ENCODE results near the gene ZBBX. TPM values are rescaled to one million over a fixed set of nuclear protein-coding genes. Genes with fewer than 3 reads are reported as not detected.
A peak's percentile ranks its signal among the peaks of the same experiment; 100 is the strongest.
"Not testable (repeated sequence)": the region's sequence is repeated elsewhere in the genome, so short reads cannot be mapped to it uniquely, and the experiment has no call there.

The ZBBX gene, protein sequence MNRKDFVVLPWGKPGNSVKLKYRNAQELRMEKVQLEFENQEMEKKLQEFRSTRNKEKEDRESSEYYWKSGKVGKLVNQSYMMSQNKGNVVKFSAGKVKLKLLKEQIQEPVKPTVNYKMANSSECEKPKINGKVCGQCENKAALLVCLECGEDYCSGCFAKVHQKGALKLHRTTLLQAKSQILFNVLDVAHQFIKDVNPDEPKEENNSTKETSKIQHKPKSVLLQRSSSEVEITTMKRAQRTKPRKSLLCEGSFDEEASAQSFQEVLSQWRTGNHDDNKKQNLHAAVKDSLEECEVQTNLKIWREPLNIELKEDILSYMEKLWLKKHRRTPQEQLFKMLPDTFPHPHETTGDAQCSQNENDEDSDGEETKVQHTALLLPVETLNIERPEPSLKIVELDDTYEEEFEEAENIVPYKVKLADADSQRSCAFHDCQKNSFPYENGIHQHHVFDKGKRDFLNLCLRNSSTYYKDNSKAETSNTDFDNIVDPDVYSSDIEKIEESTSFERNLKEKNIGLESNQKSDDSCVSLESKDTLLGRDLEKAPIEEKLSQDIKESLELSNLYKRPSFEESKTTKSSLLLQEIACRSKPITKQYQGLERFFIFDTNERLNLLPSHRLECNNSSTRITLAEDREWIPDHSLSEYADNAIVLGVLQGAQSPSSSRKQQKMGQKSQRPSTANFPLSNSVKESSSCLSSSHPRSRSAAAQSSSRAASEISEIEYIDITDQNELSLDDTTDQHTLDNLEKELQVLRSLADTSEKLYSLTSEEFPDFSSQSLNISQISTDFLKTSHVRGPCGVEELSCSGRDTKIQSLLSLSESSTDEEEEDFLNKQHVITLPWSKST
- polyA plus RNA-seq (ENCODE audit: insufficient read length), result not detected

DNA sequence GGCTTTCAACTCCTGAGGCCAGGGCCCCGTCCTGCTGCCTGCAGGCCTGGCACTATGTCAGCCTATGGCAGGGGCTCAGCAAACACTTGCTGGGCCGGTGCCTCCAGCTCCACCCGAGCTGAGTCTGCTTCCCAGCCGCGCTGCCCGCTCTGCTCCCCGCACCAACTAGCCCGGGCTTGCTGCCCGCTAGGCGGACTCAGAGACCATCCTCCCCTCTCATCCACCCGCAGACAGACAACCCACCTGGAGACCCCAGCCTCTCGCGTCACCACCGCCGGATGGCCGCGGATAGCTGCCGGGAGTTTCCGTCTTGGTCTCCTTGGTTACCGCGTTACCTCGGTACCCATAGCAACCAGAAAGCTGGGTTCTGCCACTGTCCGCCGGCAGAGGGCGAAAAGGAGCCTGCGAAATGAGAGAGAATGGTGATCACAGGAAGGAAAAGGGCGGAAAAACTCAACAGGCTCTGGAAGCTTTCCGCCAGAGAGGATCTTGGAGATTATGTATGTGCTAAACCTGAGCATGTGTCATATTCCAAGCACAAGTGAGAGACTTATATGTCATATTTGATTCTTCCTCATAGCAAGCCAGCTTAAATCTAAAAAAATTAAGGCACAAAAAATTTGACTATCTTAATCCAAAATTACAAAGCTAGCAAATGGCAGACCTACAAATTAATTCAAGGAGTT lies at the start of gene ZBBX:
ZBBX (minus strand) TSS at position 294 of the 686 bp plus-strand sequence. CDS start 7,396 bp downstream, outside the sequence.
- peak; percentile 83 for DNase-seq

DNA sequence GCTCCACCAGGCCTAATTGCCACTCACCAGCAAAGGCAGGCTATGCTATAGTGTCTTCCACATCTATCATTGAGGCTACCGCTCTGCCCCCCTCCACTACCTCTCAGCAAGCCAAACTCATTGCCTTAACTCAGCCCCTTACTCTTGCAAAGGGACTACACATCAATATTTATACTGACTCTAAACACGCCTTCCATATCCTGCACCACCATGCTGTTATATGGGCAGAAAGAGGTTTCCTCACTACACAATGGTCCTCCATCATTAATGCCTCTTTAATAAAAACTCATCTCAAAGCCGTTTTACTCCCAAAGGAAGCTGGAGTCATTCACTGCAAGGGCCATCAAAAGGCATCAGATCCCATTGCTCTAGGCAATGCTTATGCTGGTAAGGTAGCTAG lies 46.9 kb upstream of the ZBBX start:
- not testable (repeated sequence) for DNase-seq

DNA sequence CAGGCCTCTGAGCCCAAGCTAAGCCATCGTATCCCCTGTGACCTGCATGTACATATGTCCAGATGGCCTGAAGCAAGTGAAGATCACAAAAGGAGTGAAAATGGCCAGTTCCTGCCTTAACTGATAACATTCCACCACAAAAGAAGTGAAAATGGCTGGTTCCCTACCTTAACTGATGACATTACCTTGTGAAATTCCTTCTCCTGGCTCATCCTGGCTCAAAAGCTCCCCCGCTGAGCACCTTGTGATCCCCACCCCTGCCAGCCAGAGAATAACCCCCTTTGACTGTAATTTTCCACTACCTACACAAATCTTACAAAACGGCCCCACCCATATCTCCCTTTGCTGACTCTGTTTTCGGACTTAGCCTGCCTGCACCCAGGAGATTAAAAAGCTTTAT lies 42.3 kb upstream of the ZBBX start:
- DNase-seq, result not testable (repeated sequence)

DNA sequence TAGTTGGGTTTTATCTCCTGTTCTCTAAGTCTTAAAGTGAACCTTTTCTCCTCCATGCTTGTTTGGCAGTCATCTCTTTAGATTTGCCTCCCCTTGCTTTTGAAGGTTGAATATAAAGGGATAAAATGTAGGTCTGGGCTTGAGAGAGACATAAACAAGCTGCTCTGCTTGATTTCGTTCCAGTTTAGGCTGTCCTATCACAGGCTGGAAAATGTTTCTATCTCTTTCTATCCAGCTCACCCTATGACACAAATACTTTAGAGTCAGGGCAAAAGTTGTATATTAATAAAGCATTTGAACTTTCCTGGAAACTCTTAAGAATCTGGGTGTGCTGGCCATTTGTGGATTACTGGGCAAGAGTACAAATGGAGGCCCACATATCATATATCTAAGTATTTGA lies 29.5 kb upstream of the ZBBX start:
- DNase-seq, result peak; percentile 13

DNA sequence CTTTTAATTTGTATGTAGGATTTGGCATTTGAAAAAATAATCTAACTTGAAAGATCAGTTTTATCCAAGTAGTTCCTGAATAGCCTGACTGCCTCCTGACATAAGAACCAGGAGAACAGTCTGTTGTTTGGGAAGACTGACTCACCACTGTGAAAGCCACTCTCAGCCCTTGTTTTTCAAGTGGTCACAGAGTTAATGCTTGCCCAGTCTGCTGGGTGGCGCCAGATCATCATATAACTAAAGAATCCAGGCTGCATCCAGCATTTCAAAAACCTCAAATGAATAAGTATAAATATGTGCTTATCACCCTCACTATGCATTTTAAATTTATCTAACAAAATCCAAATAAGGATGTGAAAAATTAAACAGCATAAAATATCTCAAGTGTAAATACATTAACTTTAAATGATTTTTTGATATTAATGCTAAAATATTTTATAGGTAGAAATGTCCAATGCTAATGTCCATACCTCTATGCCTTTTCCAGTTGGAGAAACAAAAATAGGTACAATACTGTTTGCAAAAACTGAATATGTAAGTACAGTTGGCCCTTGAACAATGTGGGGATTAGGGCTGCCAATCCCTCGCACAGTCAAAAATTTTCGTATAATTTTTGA lies 26.9 kb upstream of the ZBBX start:
- DNase-seq, result peak; percentile 54

DNA sequence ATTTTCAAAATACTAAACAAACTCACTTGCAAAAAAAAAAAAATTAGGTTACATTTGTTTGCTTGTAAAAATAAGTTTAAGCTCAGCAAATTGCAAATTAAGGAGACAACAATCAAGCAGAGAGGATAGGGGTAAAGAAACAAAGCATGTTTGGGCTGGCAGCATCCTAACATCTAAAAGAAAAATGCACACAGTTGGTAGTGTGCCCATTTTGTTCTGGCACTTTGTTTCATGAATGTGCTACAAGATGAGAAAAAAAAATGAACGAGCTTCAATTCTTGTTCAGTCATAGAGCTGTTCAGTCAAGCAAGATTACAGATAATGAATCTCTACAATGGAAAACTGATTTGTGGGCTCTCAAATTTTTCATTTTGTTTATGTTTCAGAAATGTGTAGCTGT lies 17.7 kb upstream of the ZBBX start:
- DNase-seq, result no peak

DNA sequence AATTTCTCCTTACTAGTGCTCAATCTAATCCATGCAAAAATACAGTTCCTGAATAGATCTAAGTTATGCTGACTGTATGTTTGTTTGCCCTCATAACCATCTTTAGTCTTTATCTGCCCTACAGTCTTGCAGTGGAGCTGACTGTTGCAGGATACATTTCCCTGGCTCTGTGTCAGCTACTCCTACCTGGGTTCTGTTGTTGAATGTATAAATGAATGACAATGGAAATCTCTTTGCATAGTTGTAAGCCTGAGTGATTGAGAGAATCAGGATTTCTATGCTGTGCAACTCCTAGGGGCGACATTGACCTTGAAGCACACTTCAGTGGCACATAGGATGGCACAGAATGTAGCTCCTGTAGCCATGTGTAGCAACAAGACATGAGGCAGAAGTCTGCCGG lies 16.0 kb upstream of the ZBBX start:
- no peak for DNase-seq

DNA sequence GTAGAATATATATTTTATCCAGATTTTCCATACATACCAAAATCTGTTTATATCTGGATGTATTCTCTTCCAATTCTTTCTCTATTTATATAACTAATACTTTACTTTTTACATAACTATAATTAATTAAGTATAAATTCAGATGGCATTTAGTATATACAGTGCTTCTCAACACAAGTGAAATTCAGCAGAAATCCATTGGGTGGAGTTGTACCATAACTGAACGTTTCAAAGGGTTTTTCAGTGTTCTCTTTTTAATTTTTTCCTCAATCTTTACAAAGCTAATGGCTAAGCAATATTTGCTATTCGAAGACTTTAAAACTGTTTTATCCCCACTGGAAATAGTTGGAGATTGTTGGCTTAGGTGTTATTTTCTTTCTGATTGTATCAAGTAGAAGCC lies 13.9 kb upstream of the ZBBX start:
- no peak for DNase-seq

DNA sequence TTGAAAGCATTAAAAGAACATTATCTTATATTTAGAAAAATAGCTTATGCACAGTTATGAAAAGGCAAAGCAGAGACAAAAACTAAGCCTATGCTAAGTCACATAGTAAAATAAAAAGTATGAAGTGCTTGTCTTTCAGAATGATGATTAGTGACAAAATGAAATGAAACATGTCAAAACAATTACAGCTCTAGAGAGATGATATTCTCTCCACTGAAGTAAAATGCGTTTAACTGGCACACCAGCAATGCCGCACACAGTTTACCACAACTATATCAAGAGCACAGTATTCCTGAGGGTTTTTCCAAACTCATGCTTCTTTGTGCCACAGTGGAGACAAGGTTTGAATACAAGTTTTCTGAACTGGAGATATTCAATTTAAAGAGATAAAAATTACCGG lies 2.1 kb upstream of the ZBBX start:
- no peak for DNase-seq

DNA sequence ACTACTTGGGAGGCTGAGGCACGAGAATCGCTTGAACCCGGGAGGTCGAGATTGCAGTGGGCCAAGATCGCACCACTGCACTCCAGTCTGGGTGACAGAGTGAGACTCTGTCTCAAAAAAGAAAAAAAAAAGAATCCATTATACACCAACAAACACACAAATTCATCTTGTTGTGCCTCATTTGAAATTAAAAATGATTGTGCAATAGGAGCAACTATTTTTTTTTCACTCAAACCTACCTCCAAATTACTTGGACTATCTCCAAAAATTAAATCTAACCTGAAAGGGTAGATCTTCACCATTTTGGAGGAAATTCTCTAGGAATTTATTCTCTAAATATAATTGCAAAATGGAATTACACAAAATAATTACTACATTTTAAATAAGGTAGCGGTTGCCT lies 4.6 kb downstream of the ZBBX start:
- DNase-seq, result no peak

DNA sequence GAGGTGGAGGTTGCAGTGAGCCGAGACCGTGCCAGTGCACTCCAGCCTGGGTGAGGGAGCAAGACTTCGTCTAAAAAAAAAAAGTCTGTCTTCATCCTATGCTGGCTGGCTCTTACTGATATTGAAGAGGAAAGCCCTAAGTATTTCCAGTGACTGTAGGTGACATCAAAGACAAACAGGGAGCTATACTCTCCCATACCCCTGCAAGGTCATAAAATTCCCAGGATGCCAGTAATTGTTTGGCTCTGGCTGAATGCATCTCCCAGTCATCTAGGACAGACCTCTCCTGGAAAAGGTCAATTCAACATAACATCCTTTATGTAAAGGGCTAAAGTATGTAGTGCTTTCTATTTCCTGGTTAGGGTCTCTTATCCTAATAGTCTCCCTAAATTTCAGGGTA lies 8.0 kb downstream of the ZBBX start:
- DNase-seq, result no peak

DNA sequence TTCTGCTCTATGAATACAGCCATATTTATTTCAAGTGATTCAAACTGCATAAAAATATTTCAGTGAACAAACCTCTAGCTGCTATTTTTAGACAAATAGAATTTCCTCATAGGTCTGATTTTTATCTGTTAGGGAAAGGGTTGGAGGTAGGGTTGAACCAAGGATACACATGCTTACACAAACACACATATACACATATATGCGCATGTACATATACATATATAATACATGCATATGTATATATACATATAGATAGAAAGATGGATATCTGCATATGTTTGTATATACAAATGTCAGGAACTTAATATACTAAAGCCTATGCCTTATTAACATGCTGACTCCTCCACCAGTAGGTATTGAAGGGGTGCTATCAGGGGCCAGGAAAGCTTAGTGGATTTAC lies 18.1 kb downstream of the ZBBX start:
- no peak for DNase-seq

DNA sequence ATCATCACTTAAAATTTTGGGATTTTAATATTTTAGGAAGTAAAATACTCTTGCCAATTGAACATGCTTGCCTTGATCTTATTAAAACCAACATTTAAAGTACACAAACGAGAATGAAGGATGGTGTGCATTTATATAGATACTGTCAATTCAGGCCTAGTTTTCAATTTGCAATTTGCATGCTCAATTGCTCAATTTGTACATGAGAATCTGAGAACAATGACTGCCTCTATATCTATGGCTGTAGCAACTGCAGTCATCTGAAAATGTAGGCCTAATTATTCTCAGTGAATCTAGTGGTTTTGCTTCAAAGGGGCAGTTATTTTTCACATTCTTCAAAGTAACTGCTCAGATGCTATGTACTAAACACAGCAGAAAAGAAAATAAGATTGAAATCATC lies 18.8 kb downstream of the ZBBX start:
- DNase-seq, result no peak

DNA sequence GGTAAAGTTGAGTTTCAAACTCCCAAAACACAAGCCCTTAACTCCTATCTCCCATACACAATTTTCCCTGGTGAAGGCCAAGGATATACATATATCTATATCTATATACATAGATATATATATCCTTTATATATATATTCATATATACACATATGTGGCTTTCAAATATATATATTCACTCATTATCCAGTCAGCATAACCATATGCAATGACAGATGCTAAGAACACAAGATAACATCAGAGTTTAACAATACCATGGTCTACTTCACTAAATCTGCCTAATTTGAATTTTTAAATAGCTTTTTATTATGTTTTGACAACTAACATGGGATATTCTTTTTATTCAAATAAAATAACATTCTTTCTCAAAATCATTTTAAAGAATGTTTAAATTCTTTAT lies 24.7 kb downstream of the ZBBX start:
- DNase-seq, result no peak

DNA sequence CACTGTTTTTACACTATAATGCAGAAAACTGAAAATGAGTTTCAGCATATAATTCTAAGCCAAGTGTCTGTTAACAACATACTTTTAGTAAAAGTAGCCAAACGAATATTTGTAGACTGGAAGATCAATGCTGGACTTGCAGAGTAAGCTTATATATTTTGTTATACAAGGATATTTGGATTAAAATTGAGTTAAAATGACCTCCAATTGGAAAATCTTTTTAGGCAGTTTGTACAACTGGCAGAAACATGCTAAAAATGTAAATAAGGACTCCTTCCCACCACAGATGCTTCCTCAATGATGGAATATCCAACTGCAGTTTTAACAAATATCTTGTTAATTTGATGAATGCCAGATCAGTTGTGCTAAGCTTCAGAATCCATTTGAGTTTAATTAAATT lies 25.3 kb downstream of the ZBBX start:
- DNase-seq, result no peak

DNA sequence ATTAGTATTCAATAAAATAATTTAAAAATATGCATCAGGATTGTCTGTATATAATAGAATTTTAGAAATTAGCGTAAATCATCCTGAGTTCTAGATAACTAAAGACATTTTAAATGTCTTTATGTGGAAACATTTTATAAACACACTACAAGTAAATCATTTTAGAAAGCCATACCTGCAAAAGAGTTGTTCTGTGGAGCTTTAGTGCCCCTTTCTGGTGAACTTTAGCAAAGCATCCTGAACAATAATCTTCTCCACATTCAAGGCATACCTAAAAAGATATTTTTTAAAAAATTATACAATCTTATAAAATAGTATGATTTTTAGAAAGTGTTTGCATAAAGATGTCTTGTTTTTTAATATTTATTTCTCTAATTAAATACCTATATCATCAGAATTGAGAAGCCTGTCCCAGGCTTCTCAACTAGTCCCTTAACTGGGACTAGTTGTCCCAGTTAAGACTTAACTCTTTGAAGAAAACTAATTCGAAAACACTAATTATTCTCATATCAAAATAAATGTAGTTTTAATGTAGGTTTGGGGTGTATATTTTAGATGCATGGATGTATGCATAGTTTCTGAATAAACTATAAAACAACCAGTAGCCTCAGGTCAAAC lies 29.7 kb downstream of the ZBBX start:
- peak; percentile 15 for DNase-seq

DNA sequence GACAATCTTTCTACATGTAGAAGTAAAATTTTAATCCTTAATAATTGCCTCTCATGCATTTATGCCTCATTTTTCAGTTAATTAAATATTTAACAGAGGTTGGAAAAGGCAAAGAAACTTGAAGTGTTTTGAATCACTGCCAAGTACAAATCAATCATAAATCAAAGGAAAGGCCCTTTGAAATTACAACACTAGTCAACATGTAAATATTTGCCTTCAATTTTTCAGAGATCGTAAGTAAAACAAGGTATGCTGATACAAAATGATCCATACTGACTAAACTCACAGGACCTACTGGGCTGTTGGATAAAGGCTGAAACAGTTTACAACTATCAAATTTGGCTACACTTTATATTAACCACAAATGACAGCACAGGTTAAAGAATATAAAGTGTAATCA lies 33.9 kb downstream of the ZBBX start:
- no peak for DNase-seq

DNA sequence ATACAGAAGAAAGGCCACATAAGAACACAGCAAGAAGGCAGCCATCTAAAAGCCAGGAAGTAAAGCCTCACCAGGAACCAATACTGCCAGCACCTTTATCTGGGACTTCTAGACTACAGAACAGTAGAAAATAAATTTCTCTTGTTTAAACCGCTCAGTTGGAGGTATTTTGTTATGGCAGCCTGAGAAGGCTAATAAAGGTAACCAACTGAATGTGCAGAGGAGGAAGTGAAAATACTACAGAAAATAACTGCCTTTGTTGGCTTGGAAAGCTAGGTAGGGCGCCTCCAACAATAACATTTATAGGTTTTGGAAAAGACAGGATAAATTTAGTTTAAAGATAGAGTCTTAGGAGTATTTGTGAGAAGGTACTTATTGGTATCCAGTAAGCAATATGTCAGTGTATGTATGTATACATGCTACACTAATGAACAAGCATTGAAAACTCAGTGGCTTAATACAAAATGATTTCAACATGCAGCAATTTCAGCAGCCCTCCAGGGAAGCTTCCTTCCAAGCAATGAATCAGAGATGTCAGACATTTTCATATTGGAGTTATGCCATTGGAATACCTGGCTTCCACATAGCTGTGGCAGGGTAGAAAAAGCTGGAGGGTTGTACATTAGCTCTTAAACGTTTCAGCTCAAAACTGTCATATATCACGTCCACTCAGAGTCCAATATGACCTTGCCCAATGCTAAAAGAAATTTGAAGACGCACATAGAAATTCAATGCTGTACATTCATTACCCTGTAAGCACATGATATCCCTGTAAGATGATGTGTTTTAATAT lies 48.9 kb downstream of the ZBBX start:
- no peak for DNase-seq

DNA sequence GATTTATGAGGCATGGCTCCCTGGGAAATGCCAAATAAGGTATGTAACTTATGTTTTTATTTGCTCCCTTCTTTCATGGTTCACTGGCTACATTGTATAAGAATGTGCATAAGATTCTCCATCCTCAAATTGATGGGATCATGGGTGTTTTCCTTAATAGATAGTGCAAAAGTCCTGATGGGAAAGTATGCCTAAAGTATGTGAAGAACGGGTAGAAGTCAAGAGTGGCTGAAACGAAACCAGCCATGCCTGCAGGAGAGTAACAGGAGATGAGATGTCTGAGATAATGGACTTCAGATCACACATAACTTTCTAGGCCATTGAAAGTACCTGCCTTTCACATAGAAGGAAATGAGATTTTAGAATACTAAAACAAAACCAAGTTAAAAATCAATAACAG lies 56.5 kb downstream of the ZBBX start:
- no peak for DNase-seq

DNA sequence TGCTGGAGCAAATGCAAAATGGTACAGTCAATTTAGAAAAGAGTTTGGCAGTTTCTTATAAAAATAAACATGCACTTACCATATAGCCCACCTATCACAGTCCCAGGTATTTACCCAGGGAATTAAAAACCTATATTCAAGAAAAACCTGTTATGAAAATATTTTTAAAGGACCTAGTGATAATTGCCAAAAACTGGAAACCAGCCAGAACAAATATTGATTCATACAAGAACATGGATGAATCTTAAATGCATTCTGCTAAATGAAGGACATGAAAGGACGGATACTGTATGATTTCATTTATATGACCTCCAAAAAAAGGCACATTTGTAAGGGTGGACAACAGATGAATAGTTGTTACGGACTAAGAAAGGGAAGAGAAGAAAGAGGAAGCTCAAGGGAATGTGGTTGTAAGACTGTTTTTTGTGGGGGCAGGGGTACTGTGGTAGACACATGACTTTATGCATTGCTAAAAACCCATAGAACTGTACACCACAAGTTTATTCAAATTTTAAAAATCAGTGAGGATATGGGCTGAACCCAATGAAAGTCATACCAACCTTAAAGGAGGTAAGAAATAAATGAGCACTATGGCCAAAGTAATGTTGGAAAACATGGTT lies 61.0 kb downstream of the ZBBX start:
- no peak for DNase-seq

DNA sequence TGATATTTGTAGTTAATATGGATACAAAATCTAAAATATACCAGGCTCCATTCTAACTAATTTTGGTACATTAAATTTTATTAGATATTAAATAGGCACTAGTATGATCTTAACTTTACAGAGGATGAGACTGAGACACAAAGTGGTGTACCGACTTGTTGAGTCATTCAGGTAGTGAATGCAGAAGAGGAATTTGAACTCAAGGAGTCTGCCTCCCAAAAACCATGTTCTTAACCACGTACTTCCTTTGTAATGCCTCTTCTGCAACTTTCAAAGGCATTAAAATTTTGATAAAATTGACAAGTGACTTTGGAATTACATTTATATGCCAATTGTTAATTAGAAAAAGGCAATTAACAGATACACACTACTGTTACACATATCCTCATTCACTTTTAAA lies 61.8 kb downstream of the ZBBX start:
- DNase-seq, result no peak

Data from hindlimb muscle (tissue), 1 donor.